T-cell (primary cell): ENCODE measurements around the gene FAM210B. TPM values are rescaled to one million over a fixed set of nuclear protein-coding genes. Genes with fewer than 3 reads are reported as not detected.

Experiments
- ATAC-seq, 4 experiments: fragments of 200-7000 bp in 3 of 4; fragments of 150-1000 bp in 1 of 4; cut with Tn5 transposase; replicated peaks in 1 of 4; 1 replicate in 3 of 4; 2 replicates in 1 of 4; pipeline ENCODE4 v1.10.0; 2021; ENCODE audit warnings: moderate library complexity in 3 of 4, mild to moderate bottlenecking in 2 of 4, moderate number of reproducible peaks in 1 of 4
- CTCF ChIA-PET, 2 donors: fragments of 300-600 bp; sonication (Branson Sonifier 250); formaldehyde crosslinking; loops; one replicate each; lab custom pipeline; 2022; ENCODE audit warnings: antibody characterized with exemption in 2 of 2; lab: Charles Lee
- POLR2A ChIA-PET, 2 donors: fragments of 300-600 bp; sonication (Branson Sonifier 250); formaldehyde crosslinking; loops; one replicate each; lab custom pipeline; 2022; ENCODE audit warnings: antibody characterized with exemption in 2 of 2; lab: Charles Lee
- DNase-seq, 35 experiments: peaks; one replicate each; pipeline versions ENCODE4 v3.0.0 to v3.0.0-alpha.2; 2013 to 2023
- H3K27ac ChIP-seq: one replicate; pipeline ENCODE4 v1.5.1; 2013; ENCODE audit warnings: low read length
- H3K27me3 ChIP-seq, 2 experiments: replicated peaks in 1 of 2; 1 replicate in 1 of 2; 2 replicates in 1 of 2; pipeline versions ENCODE4 v1.6.1 to v1.7.0; 2013; ENCODE audit warnings: low read length in 1 of 2, mixed read lengths in 1 of 2; ENCODE audit not compliant: control insufficient read depth in 2 of 2, insufficient read depth in 2 of 2; ENCODE audit errors: extremely low read depth in 1 of 2
- H3K36me3 ChIP-seq, 2 donors: 1 replicate in 1 of 2; 2 replicates in 1 of 2; pipeline versions ENCODE4 v1.6.1 to v1.7.0; 2013; ENCODE audit warnings: low read length in 1 of 2; ENCODE audit not compliant: control insufficient read depth in 2 of 2, insufficient read depth in 1 of 2; ENCODE audit errors: extremely low read depth in 1 of 2
- H3K4me1 ChIP-seq, 2 experiments: 1 replicate in 1 of 2; 2 replicates in 1 of 2; pipeline versions ENCODE4 v1.6.1 to v1.7.0; 2013; ENCODE audit warnings: low read length in 2 of 2, mixed read lengths in 1 of 2; ENCODE audit not compliant: insufficient read depth in 2 of 2, control insufficient read depth in 1 of 2; ENCODE audit errors: extremely low read depth in 1 of 2
- H3K4me3 ChIP-seq, 2 donors: 1 replicate in 1 of 2; 2 replicates in 1 of 2; pipeline versions ENCODE4 v1.5.1 to v1.7.0; 2013; ENCODE audit warnings: mild to moderate bottlenecking in 2 of 2, low read length in 1 of 2, moderate library complexity in 1 of 2; ENCODE audit not compliant: control insufficient read depth in 1 of 2; ENCODE audit errors: extremely low read depth in 1 of 2
- H3K9me3 ChIP-seq: 2 replicates; pipeline ENCODE4 v1.7.0; 2013
- H3K27ac Mint-ChIP-seq, 2 donors: one replicate each; pipeline ENCODE4 v1.8.0; 2020 to 2021; ENCODE audit warnings: mild to moderate bottlenecking in 2 of 2, mixed read lengths in 2 of 2
- H3K27me3 Mint-ChIP-seq, 2 donors: one replicate each; pipeline ENCODE4 v1.8.0; 2021 to 2022; ENCODE audit warnings: mixed read lengths in 2 of 2
- H3K36me3 Mint-ChIP-seq: one replicate; pipeline ENCODE4 v1.8.0; 2021; ENCODE audit warnings: mixed read lengths
- H3K4me1 Mint-ChIP-seq, 3 donors: one replicate each; pipeline ENCODE4 v1.8.0; 2020 to 2022; ENCODE audit warnings: mixed read lengths in 3 of 3, mild to moderate bottlenecking in 1 of 3
- H3K4me3 Mint-ChIP-seq, 3 donors: one replicate each; pipeline ENCODE4 v1.8.0; 2020 to 2022; ENCODE audit warnings: mild to moderate bottlenecking in 3 of 3, mixed read lengths in 3 of 3, moderate library complexity in 3 of 3
- H3K9me3 Mint-ChIP-seq, 3 donors: one replicate each; pipeline ENCODE4 v1.8.0; 2020 to 2022; ENCODE audit warnings: mixed read lengths in 3 of 3
- WGBS: methylation state at CpG from one replicate; pipeline ENCODE4 v1.1.5; 2013; ENCODE audit warnings: missing lambda C conversion rate; ENCODE audit not compliant: insufficient coverage; 5-methylcytosine and 5-hydroxymethylcytosine counted together
- total RNA-seq, 35 experiments: library from RNA in 6 of 35; stranded (reverse) in 6 of 35; fragments of 120-200 nt in 1 of 35; gene quantifications; one replicate each; pipeline versions ENCODE4 v1.2.1 to v1.2.4 and lab custom pipeline; 2013 to 2026

The FAM210B gene
- total RNA-seq, 5 donors from 2014 or later (not counting 1 experiment from before 2014, with no cell fraction given): 17.2 to 23.9 (median 20.4) TPM

DNA sequence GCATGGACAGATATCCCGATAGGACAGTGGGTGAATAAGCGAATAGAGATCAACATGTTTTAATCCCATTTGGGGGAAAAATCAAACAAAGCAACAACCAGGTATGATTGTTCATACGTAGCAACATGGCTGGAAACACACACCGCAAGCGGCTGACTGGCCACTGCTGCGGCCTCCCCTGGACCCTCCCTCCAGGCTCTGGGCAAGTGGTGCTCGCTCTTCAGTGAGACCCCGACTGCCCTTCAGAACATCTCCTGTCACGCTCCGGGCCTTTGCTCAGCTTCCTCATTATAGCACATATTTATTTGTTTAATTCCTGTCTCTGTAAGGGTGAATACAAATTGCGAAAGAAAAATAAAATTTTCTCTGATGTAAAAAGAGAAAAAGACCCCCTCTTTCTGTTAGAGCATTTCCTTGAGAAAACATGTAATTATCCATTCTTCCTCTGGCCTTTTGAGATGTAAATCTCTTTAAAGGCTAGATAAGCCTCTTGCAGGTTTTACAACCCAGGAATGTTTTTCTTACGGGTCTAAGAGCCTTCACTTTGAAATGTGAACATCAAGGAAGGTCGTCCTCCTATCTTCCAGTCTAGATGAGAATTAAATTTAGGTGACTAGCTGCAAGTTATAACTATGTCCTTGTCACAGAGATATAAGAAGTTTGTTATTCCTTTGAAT lies 11.0 kb upstream of the FAM210B start:
- no peak overlapping the region for H3K4me3 Mint-ChIP-seq
- Histone ChIP-seq H3K36me3 (no peaks in the 10 kb centered on the region), H3K27ac (no peak overlapping the region), H3K4me1 (peaks cover 0 to 7% of the 10 kb centered on the region in 2 experiments), H3K4me3 (no peak overlapping the region), H3K27me3 (peaks cover 8 to 35% of the 10 kb centered on the region in 2 experiments), H3K9me3 (no peaks in the 10 kb centered on the region)
- ChIA-PET CTCF (interaction anchor here in 1 of 2 donors (1.1 kb wide), 1 partner anchor 19 kb away, joined by 6 read pairs; no protein-coding TSS in a partner anchor), POLR2A (no interaction called here)
- no peak for ATAC-seq
- H3K4me1 Mint-ChIP-seq: peaks cover 7 to 20% (median 8%) of the 10 kb centered on the region in 3 donors
- 84% methylated on average over 6 of the region's 13 CpGs for WGBS
- no peak for DNase-seq
- no peak overlapping the region for H3K27ac Mint-ChIP-seq
- no peaks in the 10 kb centered on the region for H3K9me3 Mint-ChIP-seq
- peaks cover 57 to 58% of the 10 kb centered on the region in 2 donors for H3K27me3 Mint-ChIP-seq
- H3K36me3 Mint-ChIP-seq: no peaks in the 10 kb centered on the region

GRCh38 chr20:56348305-56348693 lies 10.5 kb upstream of the FAM210B start:
- Histone ChIP-seq H3K4me1 (peaks cover 0 to 7% of the 10 kb centered on the region in 2 experiments), H3K36me3 (no peaks in the 10 kb centered on the region), H3K27me3 (peaks cover 8 to 30% of the 10 kb centered on the region in 2 experiments), H3K9me3 (no peaks in the 10 kb centered on the region), H3K27ac (no peak overlapping the region), H3K4me3 (no peak overlapping the region)
- DNase-seq (no peak), ATAC-seq (no peak)
- no peak overlapping the region for H3K27ac Mint-ChIP-seq
- H3K4me3 Mint-ChIP-seq: no peak overlapping the region
- WGBS: 23% methylated on average over 3 of the region's 5 CpGs
- ChIA-PET POLR2A (interaction anchor here in 1 of 2 donors (0.7 kb wide), 1 partner anchor 1079 kb away, joined by 3 read pairs; no protein-coding TSS in a partner anchor), CTCF (interaction anchor here in 1 of 2 donors (1.1 kb wide), 1 partner anchor 19 kb away, joined by 6 read pairs; no protein-coding TSS in a partner anchor)
- H3K36me3 Mint-ChIP-seq: no peaks in the 10 kb centered on the region
- H3K27me3 Mint-ChIP-seq: peaks cover 52 to 54% of the 10 kb centered on the region in 2 donors
- no peaks in the 10 kb centered on the region for H3K9me3 Mint-ChIP-seq
- H3K4me1 Mint-ChIP-seq: peaks cover 7 to 19% (median 8%) of the 10 kb centered on the region in 3 donors

- Mint-ChIP-seq H3K4me3 (no peak overlapping the region), H3K9me3 (no peaks in the 10 kb centered on the region), H3K4me1 (peaks cover 4 to 15% (median 5%) of the 10 kb centered on the region in 3 donors), H3K36me3 (no peaks in the 10 kb centered on the region), H3K27me3 (peaks cover 48 to 53% of the 10 kb centered on the region in 2 donors), H3K27ac (no peak overlapping the region)
- peaks cover 6 to 28% of the 10 kb centered on the region in 2 experiments for H3K27me3 ChIP-seq
- H3K36me3 ChIP-seq: no peaks in the 10 kb centered on the region
- 8% methylated on average over 2 of the region's 3 CpGs for WGBS
- peaks cover 0 to 5% of the 10 kb centered on the region in 2 experiments for H3K4me1 ChIP-seq
- no peak overlapping the region for H3K27ac ChIP-seq
- ATAC-seq: no peak
- DNase-seq: no peak
- H3K4me3 ChIP-seq: no peak overlapping the region
- no peaks in the 10 kb centered on the region for H3K9me3 ChIP-seq
- CTCF ChIA-PET: interaction anchor here in 1 of 2 donors (1.1 kb wide), 1 partner anchor 20 kb away, joined by 6 read pairs; no protein-coding TSS in a partner anchor
- POLR2A ChIA-PET: interaction anchor here in 1 of 2 donors (0.7 kb wide), 1 partner anchor 1078 kb away, joined by 3 read pairs; no protein-coding TSS in a partner anchor
Observed at GRCh38 chr20:56348746-56349145, 10.0 kb upstream of the FAM210B start.

- ATAC-seq: no peak
- H3K27me3 Mint-ChIP-seq: peaks cover 30 to 35% of the 10 kb centered on the region in 2 donors
- no peak overlapping the region for H3K27ac Mint-ChIP-seq
- Histone ChIP-seq H3K27me3 (peaks cover 5 to 13% of the 10 kb centered on the region in 2 experiments), H3K4me3 (no peak overlapping the region), H3K4me1 (no peaks in the 10 kb centered on the region), H3K9me3 (no peaks in the 10 kb centered on the region), H3K27ac (no peak overlapping the region), H3K36me3 (no peaks in the 10 kb centered on the region)
- no peak overlapping the region for H3K4me3 Mint-ChIP-seq
- POLR2A ChIA-PET: no interaction called here
- no peaks in the 10 kb centered on the region for H3K36me3 Mint-ChIP-seq
- peaks cover 0 to 9% (median 3%) of the 10 kb centered on the region in 3 donors for H3K4me1 Mint-ChIP-seq
- no peak for DNase-seq
- no peaks in the 10 kb centered on the region for H3K9me3 Mint-ChIP-seq
- CTCF ChIA-PET: no interaction called here
- WGBS: no CpG with 5 or more reads among the region's 2 CpGs
Observed at GRCh38 chr20:56350842-56351241, 7.9 kb upstream of the FAM210B start.

GRCh38 chr20:56352345-56353055 lies 6.3 kb upstream of the FAM210B start:
- ATAC-seq (no peak), DNase-seq (no peak)
- Histone ChIP-seq H3K4me3 (no peak overlapping the region), H3K9me3 (no peaks in the 10 kb centered on the region), H3K27ac (no peak overlapping the region), H3K36me3 (no peaks in the 10 kb centered on the region), H3K4me1 (no peaks in the 10 kb centered on the region), H3K27me3 (peaks cover 3 to 6% of the 10 kb centered on the region in 2 experiments)
- Mint-ChIP-seq H3K27ac (no peak overlapping the region), H3K4me3 (no peak overlapping the region), H3K36me3 (no peaks in the 10 kb centered on the region), H3K4me1 (peaks cover 0 to 9% (median 3%) of the 10 kb centered on the region in 3 donors), H3K27me3 (peaks cover 22 to 29% of the 10 kb centered on the region in 2 donors), H3K9me3 (no peaks in the 10 kb centered on the region)
- ChIA-PET CTCF (no interaction called here), POLR2A (no interaction called here)
- 41% methylated on average over 3 of the region's 5 CpGs for WGBS

DNA sequence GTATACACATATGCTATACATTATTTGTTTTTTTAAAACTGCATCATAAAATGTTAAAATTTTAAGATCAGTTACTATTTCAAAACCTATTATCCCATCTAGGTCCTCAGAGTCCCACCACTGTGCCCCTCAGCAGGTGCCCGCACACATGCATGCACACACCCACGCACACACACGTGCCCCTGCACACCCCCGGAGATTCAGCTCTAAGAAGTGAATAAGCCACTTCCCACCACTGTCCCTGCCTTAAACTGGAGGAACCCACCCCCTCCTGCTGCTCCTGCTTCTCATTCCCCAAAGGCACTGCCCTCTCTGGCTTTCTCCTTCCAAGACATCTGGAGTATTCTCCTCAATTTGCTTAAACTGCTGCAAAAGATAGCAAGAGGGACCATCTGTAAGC lies 5.4 kb upstream of the FAM210B start:
- H3K27me3 Mint-ChIP-seq: peaks cover 14 to 23% of the 10 kb centered on the region in 2 donors
- no peaks in the 10 kb centered on the region for H3K9me3 ChIP-seq
- no peaks in the 10 kb centered on the region for H3K9me3 Mint-ChIP-seq
- no peak for DNase-seq
- no peaks in the 10 kb centered on the region for H3K36me3 Mint-ChIP-seq
- no peaks in the 10 kb centered on the region for H3K36me3 ChIP-seq
- ATAC-seq: no peak
- no peak overlapping the region for H3K27ac ChIP-seq
- H3K27me3 ChIP-seq: peaks cover 0 to 3% of the 10 kb centered on the region in 2 experiments
- H3K4me1 ChIP-seq: no peaks in the 10 kb centered on the region
- H3K4me3 Mint-ChIP-seq: no peak overlapping the region
- ChIA-PET CTCF (no interaction called here), POLR2A (no interaction called here)
- no peak overlapping the region for H3K4me3 ChIP-seq
- peaks cover 3 to 7% (median 4%) of the 10 kb centered on the region in 3 donors for H3K4me1 Mint-ChIP-seq
- no peak overlapping the region for H3K27ac Mint-ChIP-seq
- WGBS: 65% methylated on average over 4 of the region's 4 CpGs
